UCSD-AML1 (cell line): ENCODE measurements around the gene DPY19L1.
"Not testable (repeated sequence)": the region's sequence is repeated elsewhere in the genome, so short reads cannot be mapped to it uniquely, and the experiment has no call there.

Experiments used
- DNase-seq: peaks from one replicate; lab custom pipeline; 2025; ENCODE audit not compliant: unreplicated experiment; lab: John Stamatoyannopoulos, UW

The DPY19L1 gene

GRCh38 chr7:34928052-34928451 lies 109.2 kb downstream of the DPY19L1 start:
- DNase-seq: no peak

DNA sequence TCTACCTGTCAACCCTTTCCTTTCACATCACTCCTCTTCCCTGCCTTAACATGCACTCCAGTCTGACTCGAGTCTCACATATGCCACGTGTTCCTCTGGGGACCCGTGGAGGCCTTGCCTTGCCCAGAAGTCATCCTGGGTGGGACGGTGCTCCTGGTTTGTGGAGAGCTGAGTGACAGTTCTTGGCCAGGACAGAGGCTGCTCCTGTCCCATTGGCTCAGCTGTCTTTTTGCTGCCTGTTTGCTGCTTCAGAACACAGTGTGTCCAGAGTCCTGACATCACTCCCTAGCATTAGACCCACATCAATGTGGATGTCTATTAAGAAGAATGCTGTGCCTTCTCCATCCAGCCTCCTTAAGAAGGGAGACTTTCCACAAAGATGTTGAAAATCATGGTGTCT lies 116.8 kb downstream of the DPY19L1 start:
- DNase-seq: not testable (repeated sequence)

- DNase-seq: not testable (repeated sequence)
These were observed 118.2 kb downstream of the DPY19L1 start for GRCh38 chr7:34919038-34919437.

GRCh38 chr7:34918198-34918861 lies 119.0 kb downstream of the DPY19L1 start:
- not testable (repeated sequence) for DNase-seq

- DNase-seq: not testable (repeated sequence)
These were observed 119.8 kb downstream of the DPY19L1 start for GRCh38 chr7:34917515-34917914.

GRCh38 chr7:34916267-34916666 lies 121.0 kb downstream of the DPY19L1 start:
- no peak for DNase-seq

DNA sequence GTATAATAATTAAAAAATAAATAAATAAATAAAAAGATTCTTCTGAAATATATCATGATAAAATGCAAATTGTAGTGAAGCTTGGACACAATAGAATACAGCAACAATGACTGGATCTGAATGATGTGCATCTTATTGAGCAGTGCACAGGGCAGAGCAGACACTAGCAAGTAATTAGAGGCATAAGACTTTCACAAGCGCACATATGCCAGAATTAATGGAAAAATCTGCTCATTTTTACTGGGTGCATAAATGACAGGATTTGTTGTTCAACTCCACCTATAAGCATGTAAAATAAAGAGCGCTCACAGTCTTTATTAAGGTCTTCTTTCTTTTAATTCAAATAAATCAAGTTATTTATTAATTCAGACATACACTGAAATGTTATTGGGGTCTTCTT lies 125.0 kb downstream of the DPY19L1 start:
- DNase-seq: no peak

DNA sequence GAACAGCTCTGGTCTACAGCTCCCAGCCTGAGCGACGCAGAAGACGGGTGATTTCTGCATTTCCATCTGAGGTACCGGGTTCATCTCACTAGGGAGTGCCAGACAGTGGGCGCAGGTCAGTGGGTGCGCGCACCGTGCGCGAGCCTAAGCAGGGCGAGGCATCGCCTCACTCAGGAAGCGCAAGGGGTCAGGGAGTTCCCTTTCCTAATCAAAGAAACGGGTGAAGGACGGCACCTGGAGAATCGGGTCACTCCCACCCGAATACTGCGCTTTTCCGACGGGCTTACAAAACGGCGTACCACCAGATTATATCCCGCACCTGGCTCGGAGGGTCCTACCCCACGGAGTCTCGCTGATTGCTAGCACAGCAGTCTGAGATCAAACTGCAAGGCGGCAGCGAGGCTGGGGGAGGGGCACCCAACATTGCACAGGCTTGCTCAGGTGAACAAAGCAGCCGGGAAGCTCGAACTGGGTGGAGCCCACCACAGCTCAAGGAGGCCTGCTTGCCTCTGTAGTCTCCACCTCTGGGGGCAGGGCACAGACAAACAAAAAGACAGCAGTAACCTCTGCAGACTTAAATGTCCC lies 130.9 kb downstream of the DPY19L1 start:
- not testable (repeated sequence) for DNase-seq

DNA sequence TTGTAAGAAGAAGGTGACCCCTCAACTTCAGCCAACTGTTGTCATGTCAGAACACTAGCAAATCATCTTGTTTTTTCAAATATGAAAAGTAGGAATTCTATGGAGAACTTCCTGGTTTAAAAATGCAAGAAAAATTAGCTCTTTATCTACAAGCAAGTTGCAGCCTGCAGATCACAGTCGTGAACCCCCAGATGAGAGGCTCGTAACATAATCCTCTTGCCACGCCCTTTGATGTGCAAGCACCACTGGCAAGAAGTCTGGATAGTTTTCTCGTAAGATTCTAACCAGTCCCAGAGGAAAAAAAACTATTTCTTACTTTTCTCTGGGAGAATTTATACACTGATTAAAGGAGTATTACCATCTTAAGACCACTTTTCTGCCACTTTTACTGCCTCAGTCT lies 132.3 kb downstream of the DPY19L1 start:
- DNase-seq: no peak

DNA sequence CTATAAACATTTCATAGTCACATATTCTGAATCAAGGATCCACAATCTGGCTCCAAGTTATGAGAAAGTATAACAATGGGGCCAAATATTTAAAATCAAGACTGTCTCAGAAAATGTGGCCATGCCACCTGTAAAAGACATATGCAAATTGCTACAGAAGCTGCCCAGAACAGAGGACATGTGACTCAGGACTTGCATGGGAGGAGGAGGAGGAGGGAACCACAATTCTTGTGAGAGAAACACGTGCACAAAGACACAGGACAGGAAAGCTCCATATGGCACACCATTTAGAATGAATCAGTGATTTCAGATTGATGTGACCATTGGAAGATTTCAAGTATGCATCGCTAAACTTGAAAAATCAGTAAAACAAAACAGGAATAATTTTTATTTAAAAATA lies 133.4 kb downstream of the DPY19L1 start:
- DNase-seq: not testable (repeated sequence)

- no peak for DNase-seq
These were observed 135.1 kb downstream of the DPY19L1 start for GRCh38 chr7:34902182-34902581.

GRCh38 chr7:34900891-34901513 lies 136.3 kb downstream of the DPY19L1 start:
- no peak for DNase-seq

DNA sequence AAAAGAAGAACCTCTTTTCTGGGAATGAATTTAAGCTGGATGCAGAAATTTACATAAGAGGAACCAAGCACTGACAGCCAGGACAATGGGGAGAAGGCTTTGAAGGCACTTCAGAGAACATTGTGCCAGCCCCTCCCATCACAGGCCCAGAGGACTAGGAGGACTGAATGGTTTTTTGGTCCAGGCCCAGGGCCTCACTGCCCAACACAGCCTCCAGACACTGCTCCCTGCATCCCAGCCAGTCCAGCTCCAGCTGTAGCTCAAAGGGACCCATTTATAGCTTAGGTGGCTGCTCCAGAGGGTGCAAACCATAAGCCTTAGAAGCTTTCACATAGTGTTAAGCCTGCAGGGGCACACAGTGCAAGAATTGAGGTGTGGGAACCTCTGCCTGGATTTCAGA lies 142.1 kb downstream of the DPY19L1 start:
- no peak for DNase-seq

- DNase-seq: no peak
These were observed 147.3 kb downstream of the DPY19L1 start for GRCh38 chr7:34889951-34890350.

- DNase-seq: no peak
These were observed 150.4 kb downstream of the DPY19L1 start for GRCh38 chr7:34886856-34887255.

- not testable (repeated sequence) for DNase-seq
These were observed 153.4 kb downstream of the DPY19L1 start for GRCh38 chr7:34883855-34884254.

DNA sequence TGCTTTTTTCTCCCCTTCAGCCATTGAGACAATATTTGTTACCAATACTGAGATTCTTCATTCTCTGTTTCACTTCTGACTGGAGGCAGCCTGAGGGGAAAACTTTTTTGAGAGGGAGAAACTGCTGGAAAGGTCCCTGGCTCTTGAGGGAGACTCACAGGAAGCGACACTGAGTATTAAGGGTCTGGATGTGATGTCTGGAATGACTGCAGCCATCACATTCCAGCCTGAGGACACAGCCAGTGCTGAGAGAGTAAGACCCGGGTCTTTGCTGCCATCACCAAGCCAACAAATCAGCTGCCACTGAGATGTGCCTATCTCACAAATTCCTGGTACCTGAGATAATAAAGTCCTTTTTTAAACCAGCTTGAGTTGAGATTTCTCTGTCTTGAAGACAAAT lies 157.4 kb downstream of the DPY19L1 start:
- DNase-seq: no peak

GRCh38 chr7:34878944-34879735 lies 158.1 kb downstream of the DPY19L1 start:
- not testable (repeated sequence) for DNase-seq
